Smooth muscle cell (in vitro differentiated cells): ENCODE measurements around the gene QDPR. TPM values are rescaled to one million over a fixed set of nuclear protein-coding genes. Genes with fewer than 3 reads are reported as not detected.

ENCODE experiments used
- DNase-seq: peaks from one replicate; lab custom pipeline; 2025; ENCODE audit not compliant: unreplicated experiment; lab: John Stamatoyannopoulos, UW
- H2AFZ ChIP-seq: fragments of 200-600 bp; sonication (generic); 2 replicates; pipeline ENCODE4 v1.6.0; 2016; ENCODE audit warnings: antibody characterized with exemption, low read depth, mild to moderate bottlenecking
- H3F3A ChIP-seq: fragments of 200-600 bp; sonication (generic); 2 replicates; pipeline ENCODE4 v1.6.0; 2017; ENCODE audit warnings: antibody characterized with exemption, low read depth
- H3K27ac ChIP-seq: fragments of 200-600 bp; sonication (generic); 2 replicates; pipeline ENCODE4 v1.5.1; 2016; ENCODE audit warnings: low read depth, mild to moderate bottlenecking
- H3K27me3 ChIP-seq: fragments of 200-600 bp; sonication (generic); 2 replicates; pipeline ENCODE4 v1.6.1; 2016; ENCODE audit warnings: low read depth, mild to moderate bottlenecking
- H3K36me3 ChIP-seq: fragments of 200-600 bp; sonication (generic); 2 replicates; pipeline ENCODE4 v1.5.1; 2016; ENCODE audit warnings: low read depth
- H3K4me1 ChIP-seq: fragments of 200-600 bp; sonication (generic); 2 replicates; pipeline ENCODE4 v1.5.1; 2016; ENCODE audit warnings: low read depth
- H3K4me2 ChIP-seq: fragments of 200-600 bp; sonication (generic); 2 replicates; pipeline ENCODE4 v1.6.0; 2016; ENCODE audit warnings: mild to moderate bottlenecking
- H3K4me3 ChIP-seq: fragments of 200-600 bp; sonication (generic); 2 replicates; pipeline ENCODE4 v1.5.1; 2016; ENCODE audit warnings: mild to moderate bottlenecking
- H3K79me2 ChIP-seq: fragments of 200-600 bp; sonication (generic); 2 replicates; pipeline ENCODE4 v1.6.0; 2016; ENCODE audit warnings: low read depth, mild to moderate bottlenecking
- H3K9ac ChIP-seq: fragments of 200-600 bp; sonication (generic); 2 replicates; pipeline ENCODE4 v1.6.0; 2016; ENCODE audit warnings: low read depth
- H3K9me3 ChIP-seq: fragments of 200-600 bp; sonication (generic); replicated peaks from 2 replicates; pipeline ENCODE4 v1.5.1; 2016; ENCODE audit warnings: low read depth
- H4K20me1 ChIP-seq: fragments of 200-600 bp; sonication (generic); 2 replicates; pipeline ENCODE4 v1.6.0; 2016; ENCODE audit warnings: low read depth
- WGBS: methylation state at CpG from one replicate; pipeline ENCODE4 v1.1.7; 2016; ENCODE audit warnings: low lambda C conversion rate; 5-methylcytosine and 5-hydroxymethylcytosine counted together
- polyA plus RNA-seq: library from polyadenylated mRNA; unstranded; fragments of >200 nt; fragmentation: Nextera tagmentation; extraction: Ambion mirVana; gene quantifications from 2 replicates; pipeline ENCODE4 v1.2.1, GENCODE V29; 2016
- total RNA-seq: library from RNA; depleted of rRNA; stranded (reverse); fragments of >200 nt; gene quantifications from 2 replicates; pipeline ENCODE4 v1.2.3, GENCODE V29; 2014
- TF ChIP-seq, protein P1 (sequence below): fragments of 200-600 bp; sonication (generic); IDR thresholded peaks from 2 replicates; pipeline ENCODE4 v1.5.1; 2017; ENCODE audit warnings: borderline replicate concordance, mild to moderate bottlenecking, antibody characterized with exemption; ENCODE audit not compliant: insufficient read depth, poor library complexity, severe bottlenecking

QDPR gene
- total and polyA plus RNA-seq, 2 experiments from 2014 or later: 27.5 to 34.8 TPM

DNA sequence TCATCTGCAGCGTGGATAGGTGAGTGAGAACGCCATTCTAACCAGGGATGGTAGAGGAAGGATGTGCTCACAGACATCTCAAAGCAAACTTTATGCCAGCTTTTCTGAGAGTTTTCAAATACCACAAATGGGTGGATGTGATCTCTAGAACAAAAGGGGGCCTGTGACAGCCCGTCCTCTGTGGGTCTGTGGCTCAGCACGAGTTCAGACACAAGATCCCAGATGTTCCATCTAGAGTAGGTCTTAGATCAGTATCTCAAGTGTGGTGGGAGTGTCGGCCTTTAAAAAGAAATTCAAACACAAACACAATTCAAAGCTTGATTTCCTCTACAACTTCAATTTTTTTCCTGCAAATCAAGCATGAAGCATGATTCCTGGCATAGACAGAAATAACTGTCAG is 22.8 kb downstream of the QDPR start:
- DNase-seq: no peak
- Histone ChIP-seq H3K9me3 (no peaks in the 10 kb centered on the region), H2AFZ (no peak overlapping the region), H3K36me3 (peaks cover 9% of the 10 kb centered on the region), H3K9ac (no peak overlapping the region), H3K27me3 (no peaks in the 10 kb centered on the region), H3F3A (no peaks in the 10 kb centered on the region), H3K4me3 (no peak overlapping the region), H3K79me2 (no peaks in the 10 kb centered on the region), H3K27ac (no peak overlapping the region), H4K20me1 (peaks cover 8% of the 10 kb centered on the region), H3K4me2 (no peak overlapping the region), H3K4me1 (no peaks in the 10 kb centered on the region)
- WGBS: 97% methylated on average over 5 of the region's 5 CpGs
- TF ChIP-seq, protein P1, sequence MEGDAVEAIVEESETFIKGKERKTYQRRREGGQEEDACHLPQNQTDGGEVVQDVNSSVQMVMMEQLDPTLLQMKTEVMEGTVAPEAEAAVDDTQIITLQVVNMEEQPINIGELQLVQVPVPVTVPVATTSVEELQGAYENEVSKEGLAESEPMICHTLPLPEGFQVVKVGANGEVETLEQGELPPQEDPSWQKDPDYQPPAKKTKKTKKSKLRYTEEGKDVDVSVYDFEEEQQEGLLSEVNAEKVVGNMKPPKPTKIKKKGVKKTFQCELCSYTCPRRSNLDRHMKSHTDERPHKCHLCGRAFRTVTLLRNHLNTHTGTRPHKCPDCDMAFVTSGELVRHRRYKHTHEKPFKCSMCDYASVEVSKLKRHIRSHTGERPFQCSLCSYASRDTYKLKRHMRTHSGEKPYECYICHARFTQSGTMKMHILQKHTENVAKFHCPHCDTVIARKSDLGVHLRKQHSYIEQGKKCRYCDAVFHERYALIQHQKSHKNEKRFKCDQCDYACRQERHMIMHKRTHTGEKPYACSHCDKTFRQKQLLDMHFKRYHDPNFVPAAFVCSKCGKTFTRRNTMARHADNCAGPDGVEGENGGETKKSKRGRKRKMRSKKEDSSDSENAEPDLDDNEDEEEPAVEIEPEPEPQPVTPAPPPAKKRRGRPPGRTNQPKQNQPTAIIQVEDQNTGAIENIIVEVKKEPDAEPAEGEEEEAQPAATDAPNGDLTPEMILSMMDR: no peak

DNA sequence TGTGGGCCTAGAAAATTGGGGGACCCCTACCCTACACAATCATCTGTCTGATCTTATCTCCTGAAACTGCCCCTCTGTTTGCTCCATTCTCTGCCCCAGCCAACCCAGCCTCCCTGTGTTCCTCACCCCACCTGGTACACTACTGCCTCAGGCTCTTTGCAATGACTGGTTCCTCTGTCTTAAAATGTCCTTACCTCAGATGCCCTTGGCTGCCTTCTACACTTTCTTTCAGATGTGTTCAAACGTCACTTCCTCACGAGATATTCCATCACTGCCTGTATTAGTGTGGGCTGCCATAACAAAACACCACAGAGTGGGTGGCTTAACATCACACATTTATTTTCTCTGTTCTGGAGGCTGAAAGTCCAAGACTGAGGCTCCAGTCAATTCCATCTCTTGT is 29.2 kb downstream of the QDPR start:
- 91% methylated on average over 2 of the region's 2 CpGs for WGBS
- H3F3A ChIP-seq: no peaks in the 10 kb centered on the region
- no peak overlapping the region for H3K4me2 ChIP-seq
- no peak overlapping the region for H2AFZ ChIP-seq
- H3K4me1 ChIP-seq: no peaks in the 10 kb centered on the region
- H3K27ac ChIP-seq: no peak overlapping the region
- no peaks in the 10 kb centered on the region for H3K27me3 ChIP-seq
- TF ChIP-seq, protein P1: no peak
- peaks cover 7% of the 10 kb centered on the region for H3K36me3 ChIP-seq
- no peak for DNase-seq
- H3K9me3 ChIP-seq: no peaks in the 10 kb centered on the region
- H3K79me2 ChIP-seq: no peaks in the 10 kb centered on the region
- no peaks in the 10 kb centered on the region for H4K20me1 ChIP-seq
- no peak overlapping the region for H3K4me3 ChIP-seq
- H3K9ac ChIP-seq: no peak overlapping the region

DNA sequence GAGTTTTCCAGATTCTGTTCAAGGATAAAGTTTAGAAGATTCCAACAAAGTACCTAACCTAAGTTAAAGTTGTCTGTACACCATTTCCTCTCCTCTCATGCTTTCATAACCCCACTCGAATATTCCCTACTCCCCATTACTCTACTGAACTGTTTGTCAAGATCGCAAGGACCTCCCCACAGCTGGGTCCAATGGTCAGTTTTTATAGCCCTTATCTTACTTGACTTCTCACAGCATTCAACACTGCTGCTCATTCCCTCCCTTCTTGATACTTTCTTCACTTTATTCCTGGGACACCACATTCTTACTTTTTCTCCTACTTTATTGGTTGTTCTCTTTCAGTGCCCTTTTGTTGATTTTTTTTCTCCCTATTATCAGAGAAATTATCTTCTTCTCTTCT is 30.9 kb downstream of the QDPR start:
- H3K4me3 ChIP-seq: no peak overlapping the region
- H2AFZ ChIP-seq: no peak overlapping the region
- no peaks in the 10 kb centered on the region for H3K79me2 ChIP-seq
- no peak overlapping the region for H3K27ac ChIP-seq
- no peaks in the 10 kb centered on the region for H3K27me3 ChIP-seq
- 94% methylated on average over 2 of the region's 2 CpGs for WGBS
- H3F3A ChIP-seq: no peaks in the 10 kb centered on the region
- no peak overlapping the region for H3K9ac ChIP-seq
- no peaks in the 10 kb centered on the region for H4K20me1 ChIP-seq
- TF ChIP-seq, protein P1: no peak
- H3K36me3 ChIP-seq: no peaks in the 10 kb centered on the region
- H3K4me2 ChIP-seq: no peak overlapping the region
- no peaks in the 10 kb centered on the region for H3K9me3 ChIP-seq
- H3K4me1 ChIP-seq: no peaks in the 10 kb centered on the region
- DNase-seq: no peak

DNA sequence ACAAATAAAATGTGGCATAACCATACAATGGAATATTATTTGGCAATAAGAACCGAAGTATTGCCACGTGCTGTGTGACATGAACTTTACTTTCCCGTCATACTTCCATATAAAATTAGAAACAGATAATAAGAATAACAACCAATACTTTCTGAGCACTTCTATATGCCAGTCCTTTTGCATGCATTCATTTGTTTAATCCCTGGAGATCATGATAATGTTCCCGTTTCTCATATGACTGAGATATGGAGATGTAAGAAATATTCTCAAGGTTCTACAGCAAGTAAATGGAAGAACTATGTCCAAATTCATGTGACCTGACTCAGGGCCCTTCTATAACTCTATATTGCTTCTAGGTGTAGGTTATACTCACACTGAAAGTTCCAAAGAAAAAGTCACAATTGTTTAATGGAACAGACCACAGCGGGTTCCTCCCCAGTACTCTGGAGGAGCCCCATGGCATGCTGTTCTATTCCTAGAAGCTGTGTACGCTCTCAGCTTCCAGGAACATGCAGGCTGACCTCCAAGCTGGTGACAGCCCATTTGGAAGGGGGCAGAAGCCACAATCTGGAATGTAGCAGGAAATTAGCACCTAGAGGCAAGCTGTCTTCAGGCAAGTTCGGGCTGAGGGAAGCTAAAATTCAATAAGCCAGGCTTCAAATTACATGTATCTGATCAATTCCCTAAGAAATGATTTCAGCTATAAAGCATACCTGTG is 31.5 kb downstream of the QDPR start:
- no peaks in the 10 kb centered on the region for H3K79me2 ChIP-seq
- no peaks in the 10 kb centered on the region for H4K20me1 ChIP-seq
- H3K9ac ChIP-seq: no peak overlapping the region
- H3F3A ChIP-seq: no peaks in the 10 kb centered on the region
- H3K4me3 ChIP-seq: no peak overlapping the region
- no peak overlapping the region for H3K27ac ChIP-seq
- no peak for DNase-seq
- H3K9me3 ChIP-seq: no peaks in the 10 kb centered on the region
- TF ChIP-seq, protein P1: no peak
- no peaks in the 10 kb centered on the region for H3K4me1 ChIP-seq
- 89% methylated on average over 7 of the region's 7 CpGs for WGBS
- H3K36me3 ChIP-seq: no peaks in the 10 kb centered on the region
- no peaks in the 10 kb centered on the region for H3K27me3 ChIP-seq
- no peak overlapping the region for H3K4me2 ChIP-seq
- no peak overlapping the region for H2AFZ ChIP-seq
